Myocyte (in vitro differentiated cells): ENCODE data around the gene ST6GALNAC3. TPM values are rescaled to one million over a fixed set of nuclear protein-coding genes. Genes with fewer than 3 reads are reported as not detected.

Experiments used
- DNase-seq: peaks from one replicate; pipeline ENCODE4 v3.0.0-alpha.2; 2012; ENCODE audit warnings: low read depth
- total RNA-seq: library from RNA; depleted of rRNA; stranded (reverse); fragments of >200 nt; gene quantifications from 2 replicates; pipeline ENCODE4 v1.2.3, GENCODE V29; 2014

The ST6GALNAC3 gene
- total RNA-seq, 1 donor from 2014 or later, result not detected

- DNase-seq, result no peak
These were observed 206.8 kb downstream of the ST6GALNAC3 start for GRCh38 chr1:76281306-76281705.

- no peak for DNase-seq
These were observed 210.3 kb downstream of the ST6GALNAC3 start for GRCh38 chr1:76284842-76285241.

GRCh38 chr1:76285578-76286135, 211.1 kb downstream of the ST6GALNAC3 start:
- DNase-seq, result no peak

- DNase-seq, result no peak
These were observed 213.4 kb downstream of the ST6GALNAC3 start for GRCh38 chr1:76287917-76288316.

GRCh38 chr1:76288758-76289483, 214.4 kb downstream of the ST6GALNAC3 start:
- DNase-seq, result no peak

GRCh38 chr1:76289692-76290091, 215.1 kb downstream of the ST6GALNAC3 start:
- DNase-seq, result no peak

GRCh38 chr1:76290271-76290670, 215.7 kb downstream of the ST6GALNAC3 start:
- no peak for DNase-seq

GRCh38 chr1:76291191-76291590, 216.6 kb downstream of the ST6GALNAC3 start:
- no peak for DNase-seq

GRCh38 chr1:76291737-76292136, 217.2 kb downstream of the ST6GALNAC3 start:
- DNase-seq, result no peak

- no peak for DNase-seq
These were observed 218.1 kb downstream of the ST6GALNAC3 start for GRCh38 chr1:76292418-76293184.

- no peak for DNase-seq
These were observed 219.3 kb downstream of the ST6GALNAC3 start for GRCh38 chr1:76293831-76294230.

GRCh38 chr1:76294482-76295194, 220.1 kb downstream of the ST6GALNAC3 start:
- no peak for DNase-seq

GRCh38 chr1:76298399-76298798, 223.9 kb downstream of the ST6GALNAC3 start:
- no peak for DNase-seq

GRCh38 chr1:76299036-76299435, 224.5 kb downstream of the ST6GALNAC3 start:
- no peak for DNase-seq

GRCh38 chr1:76300556-76300955, 226.0 kb downstream of the ST6GALNAC3 start:
- DNase-seq, result no peak

- DNase-seq, result peak; percentile 2
These were observed 228.3 kb downstream of the ST6GALNAC3 start for GRCh38 chr1:76302711-76303339.

- no peak for DNase-seq
These were observed 228.8 kb downstream of the ST6GALNAC3 start for GRCh38 chr1:76303340-76303717.

GRCh38 chr1:76313304-76313703, 238.8 kb downstream of the ST6GALNAC3 start:
- no peak for DNase-seq

- DNase-seq, result no peak
These were observed 240.2 kb downstream of the ST6GALNAC3 start for GRCh38 chr1:76314730-76315129.

- no peak for DNase-seq
These were observed 242.9 kb downstream of the ST6GALNAC3 start for GRCh38 chr1:76317299-76317900.
